Bronchial epithelial cell (primary cell): ENCODE data around the gene SHLD1. TPM values are rescaled to one million over a fixed set of nuclear protein-coding genes. Genes with fewer than 3 reads are reported as not detected.

Experiments used
- DNase-seq: peaks from one replicate; pipeline ENCODE4 v3.0.0-alpha.2; 2010; ENCODE audit warnings: low read depth
- FAIRE-seq: peaks from 2 replicates; lab custom pipeline; 2011; peaks lifted over from hg19 to GRCh38; lab: Jason Lieb, UNC
- H3K27me3 ChIP-seq: 2 replicates; pipeline ENCODE4 v1.5.1; 2011; ENCODE audit warnings: low read length; ENCODE audit not compliant: control insufficient read depth, insufficient read depth
- H3K36me3 ChIP-seq: 2 replicates; pipeline ENCODE4 v1.5.1; 2011; ENCODE audit warnings: low read length; ENCODE audit not compliant: control insufficient read depth, insufficient read depth
- H3K4me3 ChIP-seq: 2 replicates; pipeline ENCODE4 v1.5.1; 2011; ENCODE audit warnings: mild to moderate bottlenecking, low read depth, low read length, control low read depth
- CTCF ChIP-seq: IDR thresholded peaks from 2 replicates; pipeline ENCODE4 v1.5.1; 2011; ENCODE audit warnings: mild to moderate bottlenecking, moderate library complexity, low read length, control low read depth, inconsistent platforms; ENCODE audit not compliant: insufficient read depth, severe bottlenecking
- total RNA-seq: library from RNA; depleted of rRNA; stranded (reverse); fragments of >200 nt; gene quantifications from 2 replicates; pipeline ENCODE4 v1.2.1, GENCODE V29; 2014

SHLD1 gene
- total RNA-seq, 1 donor from 2014 or later: 4.5 TPM

- no peak for TF ChIP-seq CTCF
- no peak for DNase-seq
- FAIRE-seq: no peak
- Histone ChIP-seq H3K36me3 (no peaks in the 10 kb centered on the region), H3K4me3 (no peak overlapping the region), H3K27me3 (no peaks in the 10 kb centered on the region)
Measured at GRCh38 chr20:5770231-5770986, 20.2 kb downstream of the SHLD1 start.

GRCh38 chr20:5770987-5771318 is 20.8 kb downstream of the SHLD1 start:
- TF ChIP-seq CTCF: no peak
- DNase-seq (no peak), FAIRE-seq (no peak)
- Histone ChIP-seq H3K27me3 (no peaks in the 10 kb centered on the region), H3K4me3 (no peak overlapping the region), H3K36me3 (no peaks in the 10 kb centered on the region)

DNA sequence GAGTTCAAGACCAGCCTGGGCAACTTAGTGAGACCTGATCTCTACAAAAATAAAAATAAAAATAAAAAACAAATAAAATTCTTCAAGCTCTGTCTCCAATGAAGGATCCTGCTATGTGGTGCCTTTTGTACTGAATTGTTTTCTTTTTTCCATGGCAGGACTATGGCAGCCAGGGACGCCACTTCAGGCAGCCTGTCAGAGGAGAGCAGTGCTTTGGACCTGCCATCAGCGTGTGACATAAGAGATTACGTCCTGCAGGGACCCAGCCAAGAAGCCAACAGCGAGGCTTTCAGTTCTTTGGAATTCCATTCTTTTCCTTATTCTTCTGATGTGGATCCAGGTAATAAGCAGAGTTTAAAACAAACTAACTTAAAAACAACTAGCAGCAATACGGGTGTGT is 22.5 kb downstream of the SHLD1 start:
- DNase-seq (no peak), FAIRE-seq (no peak)
- Histone ChIP-seq H3K27me3 (no peaks in the 10 kb centered on the region), H3K4me3 (no peak overlapping the region), H3K36me3 (no peaks in the 10 kb centered on the region)
- no peak for TF ChIP-seq CTCF

- no peak for TF ChIP-seq CTCF
- no peaks in the 10 kb centered on the region for H3K36me3 ChIP-seq
- FAIRE-seq (no peak), DNase-seq (no peak)
- no peaks in the 10 kb centered on the region for H3K27me3 ChIP-seq
- no peak overlapping the region for H3K4me3 ChIP-seq
Measured at GRCh38 chr20:5773589-5773988, 23.4 kb downstream of the SHLD1 start.

DNA sequence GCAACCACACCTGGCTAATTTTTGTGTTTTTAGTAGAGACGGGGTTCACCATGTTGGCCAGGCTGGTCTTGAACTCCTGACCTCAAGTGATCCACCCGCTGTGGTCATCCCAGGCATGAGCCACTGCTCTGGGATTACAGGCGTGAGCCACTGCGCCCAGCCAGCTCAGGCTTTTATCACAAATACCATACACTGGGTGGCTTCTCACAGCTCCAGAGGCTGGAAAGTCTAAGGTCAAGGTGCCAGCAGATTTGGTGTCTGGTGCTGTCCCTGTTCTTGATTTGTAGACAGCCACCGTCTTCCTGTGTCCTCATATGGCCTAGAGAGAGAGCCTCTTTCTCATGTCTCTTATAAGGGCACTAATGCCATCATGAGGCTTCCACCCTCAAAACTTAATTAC is 25.9 kb downstream of the SHLD1 start:
- Histone ChIP-seq H3K27me3 (no peaks in the 10 kb centered on the region), H3K4me3 (no peak overlapping the region), H3K36me3 (no peaks in the 10 kb centered on the region)
- DNase-seq (no peak), FAIRE-seq (no peak)
- no peak for TF ChIP-seq CTCF
